Activated CD8-positive, alpha-beta memory T cell treated with anti-CD3 and anti-CD28 coated beads for 4 hours (primary cell): ENCODE measurements around the gene GABRG3.

Experiments
- DNase-seq, 2 donors: peaks; one replicate each; pipeline ENCODE4 v3.0.0-alpha.2; 2020; ENCODE audit warnings: low read depth in 2 of 2

Gene GABRG3

DNA sequence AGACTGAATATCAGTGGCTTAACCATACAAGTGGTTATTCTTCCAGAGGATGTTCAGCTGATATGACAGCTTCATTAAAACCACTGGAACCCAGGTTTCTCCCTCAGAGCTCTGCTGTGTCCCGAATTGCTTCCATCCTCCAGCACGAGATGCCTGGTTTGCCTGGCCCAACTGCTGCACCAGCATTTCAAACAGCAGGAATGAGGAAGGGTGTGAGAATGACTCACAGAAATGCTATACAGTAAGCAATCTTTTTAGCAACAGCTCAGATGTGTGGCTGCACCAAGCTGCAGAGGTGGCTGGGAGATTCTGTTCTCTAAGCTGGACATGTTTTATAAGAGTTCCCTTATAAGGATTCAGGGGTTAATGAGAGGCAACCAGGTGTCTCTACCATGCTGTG, 271.0 kb downstream of the GABRG3 start:
- DNase-seq = no peak

- DNase-seq = no peak
Observed at GRCh38 chr15:27244047-27244446, 273.1 kb downstream of the GABRG3 start.

- no peak for DNase-seq
Observed at GRCh38 chr15:27248251-27248650, 277.3 kb downstream of the GABRG3 start.

DNA sequence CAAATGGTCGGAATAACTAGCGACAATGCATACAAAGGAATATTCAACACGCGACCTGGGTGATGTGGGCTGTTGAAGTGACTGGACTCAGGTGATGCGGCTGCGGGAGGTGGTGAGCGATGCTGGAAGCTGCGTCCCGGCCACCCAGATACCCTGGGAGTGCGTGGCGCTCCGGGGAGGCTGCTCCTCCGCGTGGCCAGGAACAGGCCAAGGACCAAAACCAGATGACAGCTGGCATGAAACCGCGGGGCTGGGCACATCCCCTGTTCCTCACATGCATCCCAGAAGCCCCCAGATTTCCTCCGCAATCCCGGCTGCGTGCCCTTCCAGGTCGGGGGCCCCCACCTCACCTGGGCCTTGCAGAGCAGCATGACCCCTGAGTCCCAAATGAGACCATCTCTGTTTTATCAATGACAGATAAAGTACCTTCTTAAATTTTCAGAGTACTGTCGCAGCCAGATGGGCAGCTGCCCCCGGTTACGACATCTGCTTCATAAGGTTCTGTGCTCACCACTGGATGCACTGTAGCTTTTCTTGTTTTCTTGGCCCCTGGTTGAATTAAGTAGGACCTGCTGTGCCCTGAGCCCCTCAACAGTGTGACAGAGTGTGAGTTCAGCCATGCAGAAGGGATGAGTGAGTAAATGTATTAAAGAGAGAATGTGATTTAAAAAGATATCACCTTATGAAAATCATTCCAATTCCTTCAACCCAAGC, 278.2 kb downstream of the GABRG3 start:
- no peak for DNase-seq

DNA sequence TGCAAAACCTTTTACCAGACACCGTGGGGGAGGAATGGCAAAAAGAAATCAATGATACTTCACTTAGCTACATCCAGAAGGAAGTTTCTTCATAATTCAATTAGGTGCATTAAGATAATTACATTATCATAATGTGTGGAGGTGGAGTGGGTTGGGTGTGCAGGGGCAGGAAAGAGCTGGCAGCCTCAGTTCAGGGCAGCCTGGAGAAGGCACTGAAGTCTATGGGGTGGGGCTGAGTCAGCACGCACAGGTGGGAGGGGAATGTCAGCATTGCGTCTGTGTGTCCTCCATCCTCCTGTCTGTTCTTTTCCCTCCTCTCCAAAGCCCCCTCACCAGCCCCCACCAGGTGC, 278.8 kb downstream of the GABRG3 start:
- no peak for DNase-seq

DNA sequence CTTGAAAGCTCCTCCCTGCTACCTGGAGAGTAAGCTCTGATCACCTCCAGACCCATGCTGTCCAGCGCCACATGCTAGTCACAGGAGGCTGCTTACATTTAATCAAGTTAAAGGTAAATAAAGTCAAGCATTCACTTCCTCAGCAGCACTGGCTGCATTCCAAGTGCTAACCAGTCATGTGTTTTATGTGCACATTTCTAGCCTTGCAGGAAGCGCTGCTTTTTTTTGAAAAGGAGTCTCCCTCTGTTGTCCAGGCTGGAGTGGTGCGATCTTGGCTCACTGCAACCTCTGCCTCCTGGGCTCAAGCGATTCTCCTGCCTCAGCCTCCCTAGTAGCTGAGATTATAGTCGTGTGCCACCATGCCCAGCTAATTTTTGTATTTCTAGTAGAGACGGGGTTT, 279.2 kb downstream of the GABRG3 start:
- no peak for DNase-seq

GRCh38 chr15:27254055-27254454, 283.1 kb downstream of the GABRG3 start:
- DNase-seq = no peak

GRCh38 chr15:27254801-27255200, 283.8 kb downstream of the GABRG3 start:
- no peak for DNase-seq

GRCh38 chr15:27256446-27256845, 285.5 kb downstream of the GABRG3 start:
- no peak for DNase-seq

- DNase-seq = no peak
Observed at GRCh38 chr15:27258287-27258686, 287.3 kb downstream of the GABRG3 start.

DNA sequence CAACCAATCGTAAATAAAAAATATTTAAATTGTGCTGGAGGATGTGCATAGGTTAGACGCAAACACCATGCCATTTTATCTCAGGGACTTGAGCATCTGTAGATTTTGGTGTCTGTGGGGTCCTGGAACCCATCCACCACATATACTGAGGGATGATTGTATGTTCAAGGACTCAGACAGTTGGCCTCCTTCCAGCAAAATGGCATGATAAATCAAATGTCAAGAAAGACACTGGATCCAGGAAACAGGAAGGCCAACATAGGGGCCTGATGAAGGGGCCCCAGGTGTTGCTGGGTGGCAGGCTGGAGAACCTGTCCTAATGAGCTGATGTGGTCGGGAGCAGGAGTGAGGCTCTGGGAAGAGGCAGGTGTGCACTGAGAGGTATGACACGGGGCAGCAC, 289.5 kb downstream of the GABRG3 start:
- no peak for DNase-seq

DNA sequence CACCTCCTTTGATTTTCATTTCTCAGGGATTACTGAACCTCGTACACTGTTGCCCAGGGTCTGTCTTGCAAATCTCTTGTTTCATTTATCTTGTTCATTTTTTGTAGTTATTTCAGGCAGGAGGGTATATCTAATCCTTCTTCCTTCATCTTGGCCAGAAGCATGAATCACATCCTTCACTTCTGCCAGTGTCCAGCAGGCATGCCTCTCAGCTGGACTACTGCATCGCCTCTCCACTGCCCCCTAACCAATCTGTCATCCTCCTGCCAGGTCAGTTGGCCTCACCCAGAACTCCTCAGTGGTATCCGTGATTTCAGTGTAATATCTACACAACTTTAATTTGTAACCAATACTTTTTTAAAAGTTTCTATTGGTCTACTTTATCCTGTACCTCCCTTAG, 297.9 kb downstream of the GABRG3 start:
- DNase-seq = no peak

DNA sequence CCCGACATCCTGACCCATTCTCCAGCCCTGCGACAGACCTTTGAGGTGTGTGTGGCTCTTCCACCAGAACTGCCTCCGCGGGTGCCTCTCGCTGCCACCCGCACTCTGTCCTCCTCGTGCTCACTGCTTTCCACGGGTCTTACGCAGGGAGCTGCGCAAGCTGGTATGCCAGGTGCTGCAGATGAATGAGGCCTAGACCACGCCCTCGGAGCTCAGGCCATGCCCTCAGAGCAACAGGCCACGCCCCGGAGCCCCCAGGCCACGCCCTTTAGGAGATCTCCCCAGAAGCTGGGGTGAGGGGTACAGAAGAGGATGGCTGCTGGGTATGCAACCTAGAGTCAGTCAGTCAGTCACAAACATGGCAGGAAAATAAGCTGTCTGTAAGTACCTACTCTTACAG, 300.3 kb downstream of the GABRG3 start:
- DNase-seq = no peak

GRCh38 chr15:27272427-27272826, 301.4 kb downstream of the GABRG3 start:
- DNase-seq = no peak

DNA sequence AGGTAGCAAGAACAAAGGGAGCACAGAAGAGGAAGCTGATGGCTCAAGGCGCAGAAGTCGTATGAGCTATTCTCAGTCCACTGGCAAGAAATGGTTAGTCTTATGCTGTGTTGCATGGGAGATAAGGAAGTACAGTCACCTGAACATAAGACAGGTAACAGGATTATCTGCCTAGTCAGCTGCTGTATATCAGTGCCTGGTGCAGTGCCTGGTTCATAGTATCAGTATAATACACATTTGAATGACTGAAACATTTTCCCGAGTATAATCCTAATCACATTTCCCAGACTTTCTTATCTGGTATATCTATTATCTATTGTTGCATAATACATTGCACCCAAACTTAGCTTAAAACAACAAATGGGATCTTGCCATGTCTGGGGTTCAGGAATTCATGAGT, 302.5 kb downstream of the GABRG3 start:
- no peak for DNase-seq

DNA sequence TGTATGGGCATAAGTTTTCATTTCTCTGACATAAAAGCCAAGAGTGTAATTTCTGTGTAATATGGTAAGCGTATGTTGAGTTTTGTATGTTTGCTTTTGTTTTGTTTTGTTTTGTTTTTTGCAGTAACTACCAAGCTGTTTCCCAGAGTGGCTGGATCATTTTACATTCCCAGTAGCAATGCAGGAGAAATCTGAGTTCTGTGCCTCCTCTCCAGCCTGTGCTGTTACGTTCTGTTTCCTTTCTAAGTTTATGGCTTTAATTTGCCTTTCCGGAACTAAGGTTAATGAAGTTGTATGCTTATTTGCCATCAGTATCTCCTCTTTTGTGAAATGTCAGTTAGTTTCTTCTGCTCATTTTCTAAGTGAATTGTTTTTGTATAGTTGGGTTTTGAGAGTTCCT, 307.8 kb downstream of the GABRG3 start:
- no peak for DNase-seq

GRCh38 chr15:27292641-27293040, 321.7 kb downstream of the GABRG3 start:
- no peak for DNase-seq

- DNase-seq = no peak
Observed at GRCh38 chr15:27293607-27294006, 322.6 kb downstream of the GABRG3 start.

- no peak for DNase-seq
Observed at GRCh38 chr15:27317736-27318135, 346.8 kb downstream of the GABRG3 start.

- no peak for DNase-seq
Observed at GRCh38 chr15:27323801-27324200, 352.8 kb downstream of the GABRG3 start.

- DNase-seq = no peak
Observed at GRCh38 chr15:27324886-27325615, 354.1 kb downstream of the GABRG3 start.

DNA sequence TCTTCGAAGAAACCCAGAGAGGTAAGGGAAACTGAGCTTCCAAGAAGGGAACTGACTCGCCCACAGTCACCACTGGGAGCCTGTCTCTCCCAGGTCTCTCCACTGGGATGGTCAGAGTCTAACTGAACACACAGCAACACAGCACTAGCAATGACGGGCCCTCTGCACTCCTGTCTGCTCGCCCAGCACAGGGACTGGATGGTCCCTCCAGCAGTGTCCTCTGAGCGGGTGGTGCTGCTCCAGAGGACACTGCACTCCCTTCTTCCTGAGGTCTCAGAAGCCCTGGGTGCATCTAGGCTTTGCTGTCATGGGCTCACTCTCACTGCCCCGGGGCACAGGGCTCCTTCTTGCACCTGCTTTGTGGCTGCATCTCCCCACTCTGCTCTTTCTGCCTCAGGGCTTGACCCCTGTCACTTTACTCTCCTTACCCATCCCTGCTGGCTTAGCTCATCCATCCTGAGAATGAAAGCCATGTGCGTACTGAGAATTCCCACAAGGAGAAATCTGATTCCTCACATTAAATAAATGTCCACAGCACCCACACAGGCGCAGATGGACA, 356.6 kb downstream of the GABRG3 start:
- DNase-seq = no peak

GRCh38 chr15:27328186-27328585, 357.2 kb downstream of the GABRG3 start:
- DNase-seq = no peak
